CD1c-positive myeloid dendritic cell (primary cell): ENCODE results near the gene ZNF804A.
"Not testable (repeated sequence)": the region's sequence is repeated elsewhere in the genome, so short reads cannot be mapped to it uniquely, and the experiment has no call there.

ENCODE experiments used
- DNase-seq: peaks from one replicate; pipeline ENCODE4 v3.0.0-alpha.2; 2016; ENCODE audit errors: extremely low spot score

Gene ZNF804A

GRCh38 chr2:184721881-184722280, 123.6 kb downstream of the ZNF804A start:
- no peak for DNase-seq

- DNase-seq: no peak
These were observed 129.5 kb downstream of the ZNF804A start for GRCh38 chr2:184727813-184728212.

DNA sequence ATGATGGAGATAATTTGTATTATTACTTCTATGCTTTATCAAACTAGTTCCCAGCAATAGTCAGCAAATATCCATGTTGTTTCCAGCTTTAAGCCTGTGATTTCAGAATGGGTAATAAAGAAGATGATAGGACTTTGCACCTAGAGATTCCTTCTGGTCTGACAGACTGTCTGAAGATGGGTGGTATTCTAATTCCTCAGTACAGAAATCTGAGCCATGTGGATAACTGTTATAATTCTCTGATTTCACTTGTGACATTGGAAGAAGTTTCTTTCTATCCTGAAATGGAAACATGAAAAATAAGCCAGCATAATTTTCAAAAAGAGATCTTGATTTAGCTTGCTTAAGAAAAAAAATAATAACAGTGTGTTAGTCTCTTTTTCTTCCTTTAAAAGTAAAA, 130.1 kb downstream of the ZNF804A start:
- no peak for DNase-seq

GRCh38 chr2:184729581-184729980, 131.3 kb downstream of the ZNF804A start:
- DNase-seq: no peak

DNA sequence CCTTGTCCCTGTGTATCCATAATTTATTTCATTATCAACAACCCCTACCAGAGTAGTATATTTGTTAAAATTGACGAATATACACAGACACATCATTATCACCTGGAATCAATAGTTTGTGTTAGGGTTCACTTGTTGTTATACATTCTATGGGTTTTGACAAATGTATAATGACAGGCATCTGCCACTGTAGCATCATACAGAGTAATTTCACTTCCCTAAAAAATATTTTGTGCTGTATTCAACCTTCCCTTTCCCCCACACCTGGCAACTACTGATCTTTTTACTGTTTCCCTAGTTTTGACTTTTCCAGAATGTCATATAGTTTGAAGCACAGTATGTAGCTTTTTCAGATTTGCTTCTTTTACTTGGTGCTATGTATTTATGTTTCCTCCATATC, 132.0 kb downstream of the ZNF804A start:
- DNase-seq: no peak

DNA sequence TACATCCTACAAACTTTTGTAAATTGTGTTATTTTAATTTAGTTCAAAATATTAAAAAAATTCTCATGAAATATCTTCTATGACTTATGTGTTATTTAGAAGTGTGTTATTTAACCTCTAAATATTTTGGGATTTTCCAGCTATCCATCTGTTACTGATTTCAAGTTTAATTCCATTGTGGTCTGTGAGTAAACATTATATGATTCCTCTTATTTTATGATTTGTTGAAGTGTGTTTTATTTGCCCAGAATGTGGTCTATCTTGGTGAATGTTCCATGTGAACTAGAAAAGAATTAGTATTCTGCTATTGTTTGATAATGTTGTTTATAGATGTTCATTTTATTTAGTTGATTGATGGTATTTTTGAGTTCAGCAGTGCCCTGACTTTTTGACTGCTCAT, 136.0 kb downstream of the ZNF804A start:
- DNase-seq: no peak

- DNase-seq: no peak
These were observed 137.3 kb downstream of the ZNF804A start for GRCh38 chr2:184735611-184736010.

DNA sequence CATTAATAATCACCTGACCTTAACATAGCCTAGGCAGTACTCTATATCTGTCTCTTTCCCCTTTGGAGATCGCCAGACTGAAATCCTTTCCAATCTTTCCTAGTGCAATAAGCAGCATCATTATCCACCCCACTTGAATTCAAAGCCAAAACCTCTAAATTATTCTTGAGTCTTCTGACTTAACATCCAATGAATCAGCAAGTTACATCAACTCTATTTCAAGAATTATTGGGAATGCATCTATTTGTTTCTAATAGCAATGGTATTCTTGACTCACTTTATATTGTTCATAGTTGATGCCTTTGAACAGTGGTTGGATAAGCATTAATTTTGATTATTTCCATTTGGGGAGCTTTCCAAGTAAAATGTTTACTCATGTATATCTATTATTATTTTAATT, 144.8 kb downstream of the ZNF804A start:
- DNase-seq: no peak

GRCh38 chr2:184756161-184756560, 157.8 kb downstream of the ZNF804A start:
- DNase-seq: no peak

- DNase-seq: no peak
These were observed 158.6 kb downstream of the ZNF804A start for GRCh38 chr2:184756885-184757284.

- DNase-seq: not testable (repeated sequence)
These were observed 161.4 kb downstream of the ZNF804A start for GRCh38 chr2:184759557-184760255.

DNA sequence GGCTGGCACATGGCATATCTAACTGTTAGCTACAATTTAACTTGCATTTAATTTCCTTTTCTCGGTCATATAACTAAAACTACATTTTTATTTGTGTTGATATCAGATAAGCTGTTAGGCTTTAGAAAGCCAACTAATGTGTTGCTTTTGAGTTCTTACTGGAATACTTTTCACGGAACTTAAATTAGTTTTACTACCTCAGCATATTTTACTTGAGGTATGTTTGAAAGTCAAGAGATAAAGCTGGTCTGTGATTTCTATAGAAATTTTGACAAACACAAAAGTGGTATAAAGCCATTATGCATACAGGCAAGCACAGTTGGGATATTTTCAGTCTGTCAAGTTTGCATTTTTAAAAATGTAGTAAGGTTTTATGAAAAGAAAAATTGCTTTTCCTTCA, 162.6 kb downstream of the ZNF804A start:
- DNase-seq: no peak

DNA sequence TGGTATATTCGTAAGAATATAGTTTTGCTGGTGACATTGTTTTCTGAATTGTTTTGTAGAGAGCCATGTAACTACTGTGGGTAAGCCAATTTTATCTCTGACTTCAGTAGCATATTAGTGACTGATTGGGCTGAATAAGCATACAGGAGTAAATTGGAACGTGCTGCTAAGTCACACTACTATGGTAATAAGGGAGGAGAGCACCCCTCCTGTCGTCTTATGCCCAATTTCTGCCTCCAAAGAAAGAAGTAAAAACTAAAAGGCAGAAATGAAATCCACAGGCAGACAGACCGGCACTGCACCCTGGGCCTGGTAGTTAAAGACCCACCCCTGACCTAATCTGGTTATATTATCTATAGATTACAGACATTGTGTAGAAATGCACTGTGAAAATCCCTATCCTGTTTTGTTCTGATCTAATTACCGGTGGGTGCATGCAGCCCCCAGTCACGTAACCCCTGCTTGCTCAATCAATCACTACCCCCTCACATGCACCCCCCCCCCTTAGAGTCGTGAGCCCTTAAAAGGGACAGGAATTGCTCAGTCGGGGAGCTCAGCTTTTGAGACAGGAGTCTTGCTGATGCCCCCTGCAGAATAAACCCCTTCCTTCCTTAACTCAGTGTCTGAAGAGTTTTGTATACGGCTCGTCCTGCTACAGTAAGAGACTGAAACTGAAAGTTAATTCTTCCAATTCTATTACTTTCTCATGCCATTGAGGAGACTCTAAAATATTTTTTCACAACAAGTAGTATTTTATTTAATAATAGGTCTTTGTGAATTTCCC, 167.0 kb downstream of the ZNF804A start:
- DNase-seq: peak; percentile 5

DNA sequence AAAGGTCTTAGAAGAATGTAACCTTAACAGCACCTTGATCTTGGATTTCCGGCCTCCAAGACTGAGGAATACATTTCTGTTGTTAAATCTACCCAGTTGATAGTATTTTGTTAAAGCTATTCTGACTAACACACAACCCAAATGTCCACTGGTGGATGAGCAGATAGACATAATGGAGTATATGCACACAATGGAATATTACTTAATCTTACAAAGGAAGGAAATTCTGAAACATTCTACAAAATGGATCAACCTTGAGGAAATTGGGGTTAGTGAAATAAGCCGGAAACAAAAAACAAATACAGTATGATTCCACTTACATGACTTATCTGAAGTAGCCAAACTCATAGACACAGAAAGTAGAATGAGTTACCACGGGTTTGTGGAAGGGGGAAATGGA, 168.7 kb downstream of the ZNF804A start:
- DNase-seq: no peak

GRCh38 chr2:184769023-184769422, 170.7 kb downstream of the ZNF804A start:
- DNase-seq: no peak

DNA sequence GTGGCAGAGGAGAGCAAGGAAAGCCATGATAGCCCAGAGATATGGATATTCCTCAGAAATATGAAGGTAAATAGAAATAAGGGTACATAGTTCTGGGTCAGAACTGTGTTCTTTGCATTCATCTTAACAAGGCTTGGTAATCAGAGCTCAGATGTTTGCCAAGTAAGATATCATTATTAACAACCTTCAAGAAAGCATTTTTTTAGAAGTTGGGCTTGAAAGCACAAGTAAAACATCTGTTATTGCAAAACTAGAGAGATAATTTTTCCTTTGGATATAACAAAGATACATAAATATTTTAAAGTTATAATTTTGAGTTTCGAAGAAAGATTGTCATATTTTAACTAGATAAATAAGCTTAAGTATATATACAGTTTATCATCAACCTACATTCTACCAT, 171.4 kb downstream of the ZNF804A start:
- DNase-seq: no peak

DNA sequence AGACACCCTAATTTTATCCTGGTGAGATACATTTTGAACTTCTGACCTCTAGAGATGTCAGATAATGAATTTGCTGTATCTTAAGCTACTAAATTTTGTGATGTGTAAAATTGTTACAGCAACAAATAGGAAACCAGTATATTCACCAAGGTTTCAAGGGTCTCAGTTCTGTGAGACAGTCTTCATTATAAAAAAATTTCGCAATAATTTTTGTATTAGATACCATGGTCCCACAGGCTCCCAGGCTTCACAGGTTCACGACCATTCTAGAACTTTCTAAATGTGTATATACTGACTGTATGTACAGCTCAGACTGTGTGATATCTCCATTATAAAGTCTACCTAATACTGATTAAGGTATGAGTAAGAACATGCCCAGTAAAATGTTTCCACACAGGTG, 181.4 kb downstream of the ZNF804A start:
- no peak for DNase-seq

GRCh38 chr2:184780384-184780783, 182.1 kb downstream of the ZNF804A start:
- no peak for DNase-seq

GRCh38 chr2:184780944-184781343, 182.6 kb downstream of the ZNF804A start:
- DNase-seq: no peak

- DNase-seq: no peak
These were observed 185.2 kb downstream of the ZNF804A start for GRCh38 chr2:184783576-184783975.

- DNase-seq: no peak
These were observed 194.8 kb downstream of the ZNF804A start for GRCh38 chr2:184793176-184793575.

- DNase-seq: peak; percentile 9
These were observed 201.1 kb downstream of the ZNF804A start for GRCh38 chr2:184799379-184799778.

DNA sequence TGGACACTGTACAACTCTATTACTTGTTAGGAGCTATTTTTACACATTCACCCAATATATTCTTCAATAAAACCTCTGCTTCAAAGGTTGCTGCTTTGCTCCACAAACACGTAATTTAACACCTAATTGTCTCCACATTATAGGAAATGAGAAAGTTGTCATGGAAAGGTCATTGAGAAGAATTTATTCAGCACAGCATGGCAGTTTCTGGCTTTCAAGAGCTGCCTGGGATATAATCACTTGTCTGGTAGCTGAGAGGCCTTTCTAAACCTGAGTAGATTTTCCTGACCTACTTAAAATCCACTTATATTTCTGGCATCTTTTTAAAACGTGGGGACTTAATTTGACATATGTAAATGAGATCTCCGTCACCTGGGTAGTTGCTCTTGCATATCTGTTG, 216.1 kb downstream of the ZNF804A start:
- no peak for DNase-seq
